Left lung (tissue), 10 donors: ENCODE measurements around the gene KCNC1. TPM values are rescaled to one million over a fixed set of nuclear protein-coding genes. Genes with fewer than 3 reads are reported as not detected.

Experiments used
- ATAC-seq: fragments of 200-7000 bp; cut with Tn5 transposase; one replicate; pipeline ENCODE4 v1.9.1; 2020; ENCODE audit warnings: moderate library complexity
- DNase-seq, 4 donors: peaks; one replicate each; pipeline ENCODE4 v3.0.0-alpha.2; 2013 to 2020
- H3K27ac ChIP-seq, 2 donors: fragments of 200-600 bp; sonication (generic) in 1 of 2; one replicate each; pipeline versions ENCODE4 v1.5.0 to v1.8.0; 2020 to 2021
- H3K27me3 ChIP-seq, 2 donors: fragments of 200-600 bp; sonication (generic) in 1 of 2; one replicate each; pipeline versions ENCODE4 v1.5.0 to v1.8.0; 2020 to 2021
- H3K36me3 ChIP-seq, 2 donors: fragments of 200-600 bp; sonication (generic) in 1 of 2; one replicate each; pipeline versions ENCODE4 v1.5.0 to v1.8.0; 2020 to 2021
- H3K4me1 ChIP-seq, 2 donors: fragments of 200-600 bp; one replicate each; pipeline ENCODE4 v1.8.0; 2021
- H3K4me3 ChIP-seq, 2 donors: fragments of 200-600 bp; sonication (generic) in 1 of 2; one replicate each; pipeline versions ENCODE4 v1.5.0 to v1.8.0; 2020 to 2021; ENCODE audit warnings: mild to moderate bottlenecking in 1 of 2
- H3K9me3 ChIP-seq, 2 donors: fragments of 200-600 bp; sonication (generic) in 1 of 2; one replicate each; pipeline versions ENCODE4 v1.5.0 to v1.8.0; 2020 to 2021
- intact Hi-C, 2 donors: fragments of 100-400 bp; cut with DNase I; formaldehyde crosslinking; loops; one replicate each; pipeline versions ENCODE4 v1.11.2 to v1.14.2; 2022
- polyA plus RNA-seq, 6 donors: library from polyadenylated mRNA; unstranded; fragments of 120-200 nt; gene quantifications; one replicate each; pipeline ENCODE4 v1.2.1, GENCODE V29; 2013; ENCODE audit not compliant: insufficient read length in 6 of 6
- total RNA-seq, 2 donors: library from RNA; stranded (reverse); fragmentation: NEBNext Ultra II Directional; extraction: Animal tissue kit (Norgen Biotek cat#: 25700); gene quantifications; one replicate each; pipeline ENCODE4 v1.2.1, GENCODE V29; 2021
- TF ChIP-seq, protein P1 (sequence below), 2 donors: fragments of 200-600 bp; sonication (generic) in 1 of 2; IDR thresholded peaks; one replicate each; pipeline versions ENCODE4 v1.5.0 to v1.8.0; 2021; ENCODE audit warnings: antibody characterized with exemption in 2 of 2
- donor health status: DM: no; HTN: yes; CAD: no.
- donor health status: DM: no; HTN: no; CAD: no.

Gene KCNC1
- total and polyA plus RNA-seq, 8 donors = 0.78 to 1.2 (median 0.89) TPM; not detected in 2

- TF ChIP-seq, protein P1, sequence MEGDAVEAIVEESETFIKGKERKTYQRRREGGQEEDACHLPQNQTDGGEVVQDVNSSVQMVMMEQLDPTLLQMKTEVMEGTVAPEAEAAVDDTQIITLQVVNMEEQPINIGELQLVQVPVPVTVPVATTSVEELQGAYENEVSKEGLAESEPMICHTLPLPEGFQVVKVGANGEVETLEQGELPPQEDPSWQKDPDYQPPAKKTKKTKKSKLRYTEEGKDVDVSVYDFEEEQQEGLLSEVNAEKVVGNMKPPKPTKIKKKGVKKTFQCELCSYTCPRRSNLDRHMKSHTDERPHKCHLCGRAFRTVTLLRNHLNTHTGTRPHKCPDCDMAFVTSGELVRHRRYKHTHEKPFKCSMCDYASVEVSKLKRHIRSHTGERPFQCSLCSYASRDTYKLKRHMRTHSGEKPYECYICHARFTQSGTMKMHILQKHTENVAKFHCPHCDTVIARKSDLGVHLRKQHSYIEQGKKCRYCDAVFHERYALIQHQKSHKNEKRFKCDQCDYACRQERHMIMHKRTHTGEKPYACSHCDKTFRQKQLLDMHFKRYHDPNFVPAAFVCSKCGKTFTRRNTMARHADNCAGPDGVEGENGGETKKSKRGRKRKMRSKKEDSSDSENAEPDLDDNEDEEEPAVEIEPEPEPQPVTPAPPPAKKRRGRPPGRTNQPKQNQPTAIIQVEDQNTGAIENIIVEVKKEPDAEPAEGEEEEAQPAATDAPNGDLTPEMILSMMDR (IDR thresholded peaks at IDR 0.05) = no peak
- DNase-seq = no peak
Measured at GRCh38 chr11:17733261-17733660, 1.3 kb upstream of the KCNC1 start.

GRCh38 chr11:17734986-17735817, 621 bp downstream of the KCNC1 start:
- no peak overlapping the region for H3K4me3 ChIP-seq
- intact Hi-C loops = loop anchor here in 1 of 2 donors (5.0 kb wide), 1 partner anchor 242 kb away; no protein-coding TSS in a partner anchor
- ATAC-seq (peak; percentile 90), DNase-seq (peak; percentile 46 to 88 (median 84))
- H3K36me3 ChIP-seq = no peaks in the 10 kb centered on the region
- TF ChIP-seq, protein P1 (IDR thresholded peaks at IDR 0.05) = no peak
- peaks cover 7 to 11% of the 10 kb centered on the region in 2 donors for H3K4me1 ChIP-seq
- H3K27ac ChIP-seq = no peak overlapping the region
- H3K9me3 ChIP-seq = no peaks in the 10 kb centered on the region
- peaks cover 51 to 95% of the 10 kb centered on the region in 2 donors for H3K27me3 ChIP-seq

More at GRCh38 chr11:17733261-17733660, 1.3 kb upstream of the KCNC1 start:
- intact Hi-C loops = loop anchor here in 1 of 2 donors (5.0 kb wide), 1 partner anchor 244 kb away; no protein-coding TSS in a partner anchor
- no peak for ATAC-seq
- Histone ChIP-seq H3K4me1 (peaks cover 7 to 11% of the 10 kb centered on the region in 2 donors), H3K27ac (no peak overlapping the region), H3K4me3 (no peak overlapping the region), H3K27me3 (peaks cover 48 to 89% of the 10 kb centered on the region in 2 donors), H3K9me3 (no peaks in the 10 kb centered on the region), H3K36me3 (no peaks in the 10 kb centered on the region)

- Histone ChIP-seq H3K9me3 (no peaks in the 10 kb centered on the region), H3K4me1 (peaks cover 7 to 11% of the 10 kb centered on the region in 2 donors), H3K27ac (no peak overlapping the region), H3K36me3 (no peaks in the 10 kb centered on the region), H3K27me3 (peaks cover 51 to 94% of the 10 kb centered on the region in 2 donors), H3K4me3 (no peak overlapping the region)
- intact Hi-C loops = no loop called here
- DNase-seq (peak in 1 of 4 donors; percentile 72), ATAC-seq (no peak)
- TF ChIP-seq, protein P1 (IDR thresholded peaks at IDR 0.05) = no peak
Measured at GRCh38 chr11:17735818-17736578, 1.4 kb downstream of the KCNC1 start.

DNA sequence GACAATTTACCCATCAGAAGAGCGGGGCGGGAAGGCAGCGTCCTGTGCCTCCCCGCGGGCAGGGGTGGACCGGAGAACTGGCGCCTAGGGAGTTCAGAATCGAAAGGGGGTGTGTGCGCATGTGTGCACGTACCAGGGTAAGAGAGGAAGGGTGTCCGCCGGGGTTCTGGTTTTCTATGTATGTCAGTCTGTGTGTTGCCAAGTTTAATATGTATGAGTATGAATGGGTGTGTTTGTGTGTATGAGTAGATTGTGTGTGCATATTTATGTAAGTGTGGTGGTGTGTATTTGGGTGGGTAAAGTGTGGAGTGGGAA, 2.0 kb downstream of the KCNC1 start:
- TF ChIP-seq, protein P1 (IDR thresholded peaks at IDR 0.05) = no peak
- Histone ChIP-seq H3K4me3 (no peak overlapping the region), H3K4me1 (peaks cover 7 to 11% of the 10 kb centered on the region in 2 donors), H3K27me3 (peaks cover 49 to 96% of the 10 kb centered on the region in 2 donors), H3K9me3 (no peaks in the 10 kb centered on the region), H3K27ac (no peak overlapping the region), H3K36me3 (no peaks in the 10 kb centered on the region)
- ATAC-seq (no peak), DNase-seq (no peak)
- intact Hi-C loops = no loop called here
